ENCODE data around the gene PSAP.

PSAP gene

GRCh38 chr10:71784679-71785272 lies 66.3 kb downstream of the PSAP start:
- no peak for DNase-seq
- TF ChIP-seq CTCF (IDR thresholded peaks at IDR 0.05; ENCODE audit: low read length) (no peak), EZH2phosphoT487 (IDR thresholded peaks at IDR 0.05; ENCODE audit: low read length) (no peak), EZH2 (optimal IDR thresholded peaks at IDR 0.05; ENCODE audit: low read depth, low read length) (no peak)
- no peaks in the 10 kb centered on the region for H4K20me1 ChIP-seq (ENCODE audit: insufficient read depth, low read length)
- H3K27me3 ChIP-seq (replicated peaks; ENCODE audit: insufficient read depth, low read length), result peaks cover 79% of the 10 kb centered on the region
- H3F3A ChIP-seq (ENCODE audit: insufficient read depth, low read length), result no peaks in the 10 kb centered on the region
- no peaks in the 10 kb centered on the region for H3K9me2 ChIP-seq (replicated peaks; ENCODE audit: insufficient read depth, low read length)
- no peak overlapping the region for H3K27ac ChIP-seq (ENCODE audit: low read length)
- no peak overlapping the region for H3K4me2 ChIP-seq (ENCODE audit: low read depth, low read length)
- no peak overlapping the region for H3K9ac ChIP-seq (ENCODE audit: low read length)
- no peaks in the 10 kb centered on the region for H3K79me2 ChIP-seq (ENCODE audit: low read length)
- no peak overlapping the region for H3K4me3 ChIP-seq (ENCODE audit: low read length)
- H3K9me3 ChIP-seq (replicated peaks; ENCODE audit: insufficient read depth, low read length), result no peaks in the 10 kb centered on the region
- H3K36me3 ChIP-seq (replicated peaks; ENCODE audit: insufficient read depth, low read length), result no peaks in the 10 kb centered on the region
- no peak overlapping the region for H2AFZ ChIP-seq (ENCODE audit: low read length)
- no peaks in the 10 kb centered on the region for H3K4me1 ChIP-seq (ENCODE audit: low read length)

GRCh38 chr10:71783917-71784678 lies 67.0 kb downstream of the PSAP start:
- Histone ChIP-seq H3K4me3 (ENCODE audit: low read length) (no peak overlapping the region), H4K20me1 (ENCODE audit: insufficient read depth, low read length) (no peaks in the 10 kb centered on the region), H3K4me1 (ENCODE audit: low read length) (no peaks in the 10 kb centered on the region), H3K79me2 (ENCODE audit: low read length) (no peaks in the 10 kb centered on the region), H3K27ac (ENCODE audit: low read length) (no peak overlapping the region), H3K4me2 (ENCODE audit: low read depth, low read length) (no peak overlapping the region), H3K27me3 (replicated peaks; ENCODE audit: insufficient read depth, low read length) (peaks cover 81% of the 10 kb centered on the region), H3K9ac (ENCODE audit: low read length) (no peak overlapping the region), H3K36me3 (replicated peaks; ENCODE audit: insufficient read depth, low read length) (no peaks in the 10 kb centered on the region), H3K9me3 (replicated peaks; ENCODE audit: insufficient read depth, low read length) (no peaks in the 10 kb centered on the region), H3K9me2 (replicated peaks; ENCODE audit: insufficient read depth, low read length) (no peaks in the 10 kb centered on the region), H2AFZ (ENCODE audit: low read length) (no peak overlapping the region), H3F3A (ENCODE audit: insufficient read depth, low read length) (no peaks in the 10 kb centered on the region)
- TF ChIP-seq CTCF (IDR thresholded peaks at IDR 0.05; ENCODE audit: low read length) (no peak), EZH2phosphoT487 (IDR thresholded peaks at IDR 0.05; ENCODE audit: low read length) (no peak), EZH2 (optimal IDR thresholded peaks at IDR 0.05; ENCODE audit: low read depth, low read length) (no peak)
- no peak for DNase-seq

GRCh38 chr10:71782917-71783490 lies 68.0 kb downstream of the PSAP start:
- no peak overlapping the region for H3K9ac ChIP-seq (ENCODE audit: low read length)
- H3K9me2 ChIP-seq (replicated peaks; ENCODE audit: insufficient read depth, low read length), result no peaks in the 10 kb centered on the region
- H3K9me3 ChIP-seq (replicated peaks; ENCODE audit: insufficient read depth, low read length), result no peaks in the 10 kb centered on the region
- H4K20me1 ChIP-seq (ENCODE audit: insufficient read depth, low read length), result no peaks in the 10 kb centered on the region
- peaks cover 81% of the 10 kb centered on the region for H3K27me3 ChIP-seq (replicated peaks; ENCODE audit: insufficient read depth, low read length)
- H3K4me1 ChIP-seq (ENCODE audit: low read length), result no peaks in the 10 kb centered on the region
- no peaks in the 10 kb centered on the region for H3K36me3 ChIP-seq (replicated peaks; ENCODE audit: insufficient read depth, low read length)
- no peak overlapping the region for H2AFZ ChIP-seq (ENCODE audit: low read length)
- no peaks in the 10 kb centered on the region for H3K79me2 ChIP-seq (ENCODE audit: low read length)
- TF ChIP-seq EZH2phosphoT487 (IDR thresholded peaks at IDR 0.05; ENCODE audit: low read length), result no peak
- no peak for TF ChIP-seq EZH2 (optimal IDR thresholded peaks at IDR 0.05; ENCODE audit: low read depth, low read length)
- no peak for TF ChIP-seq CTCF (IDR thresholded peaks at IDR 0.05; ENCODE audit: low read length)
- DNase-seq, result no peak
- no peak overlapping the region for H3K27ac ChIP-seq (ENCODE audit: low read length)
- no peak overlapping the region for H3K4me2 ChIP-seq (ENCODE audit: low read depth, low read length)
- H3K4me3 ChIP-seq (ENCODE audit: low read length), result no peak overlapping the region
- no peaks in the 10 kb centered on the region for H3F3A ChIP-seq (ENCODE audit: insufficient read depth, low read length)

All from MM.1S (cell line).